CD1c-positive myeloid dendritic cell (primary cell): ENCODE measurements around the gene ELL.

ENCODE experiments used
- DNase-seq: peaks from one replicate; pipeline ENCODE4 v3.0.0-alpha.2; 2016; ENCODE audit errors: extremely low spot score

The ELL gene

DNA sequence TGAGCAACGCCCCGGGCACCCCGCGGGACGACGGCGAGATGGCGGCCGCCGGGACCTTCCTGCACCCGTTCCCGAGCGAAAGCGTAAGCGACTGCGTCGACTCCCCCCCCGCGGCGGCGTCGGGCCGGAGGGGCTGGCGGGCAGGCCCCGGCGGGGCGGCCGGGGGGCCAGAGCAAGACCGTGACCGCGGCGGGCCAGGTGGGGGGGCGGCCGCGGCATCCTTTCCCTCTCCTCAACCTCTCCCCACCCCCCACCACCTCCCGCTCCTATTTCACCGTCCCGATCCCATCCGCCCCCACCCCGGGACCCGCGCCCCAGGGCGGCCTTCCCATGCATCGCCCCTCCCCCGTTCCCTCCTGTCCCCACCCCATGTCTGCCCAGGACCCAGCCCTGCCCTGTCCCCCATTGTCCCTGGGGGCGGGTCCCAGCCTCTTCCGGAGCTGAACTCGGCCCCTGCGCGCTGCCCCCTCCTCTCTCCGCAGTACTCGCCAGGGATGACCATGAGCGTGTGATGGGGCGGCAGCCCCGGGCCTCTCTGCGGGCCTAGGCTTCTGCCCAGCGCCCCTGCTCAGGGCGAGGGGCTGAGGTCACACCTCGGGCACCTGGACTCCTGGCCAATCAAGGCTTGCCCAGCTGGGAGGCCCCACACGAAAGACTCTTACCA is 88.0 kb downstream of the ELL start:
- no peak for DNase-seq

DNA sequence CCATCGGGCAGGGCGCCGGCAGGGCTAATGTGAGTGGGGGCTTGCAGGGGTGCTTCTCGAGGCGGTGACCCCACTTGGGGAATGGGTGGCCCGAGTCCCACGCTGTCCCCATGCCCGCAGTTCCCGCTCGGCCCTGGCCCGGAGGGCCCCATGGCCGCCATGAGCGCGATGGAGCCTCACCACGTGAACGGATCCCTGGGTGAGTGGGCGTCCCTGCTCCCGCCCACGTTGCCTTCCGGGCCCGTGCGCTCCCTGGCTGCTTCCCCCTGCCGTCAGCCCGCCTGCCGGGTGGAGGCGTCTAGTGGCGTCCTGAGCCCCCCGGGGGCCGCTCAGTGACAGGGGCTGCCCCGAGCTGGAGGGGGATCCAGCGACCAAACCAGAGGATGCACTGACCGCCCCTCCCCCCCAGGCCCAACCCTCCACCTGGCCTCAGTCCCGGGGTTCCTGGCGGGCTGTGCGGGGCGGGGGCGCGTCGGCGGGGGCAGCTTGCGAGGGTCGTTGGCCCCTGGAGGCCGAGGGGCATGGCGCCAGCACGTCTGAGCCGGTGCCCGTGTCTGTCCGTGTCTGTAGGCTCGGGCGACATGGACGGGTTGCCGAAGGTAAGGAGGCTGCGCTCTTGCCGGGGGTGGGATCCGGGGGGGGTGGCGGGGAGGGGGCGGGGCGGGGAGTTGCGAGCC is 88.7 kb downstream of the ELL start:
- DNase-seq = peak; percentile 69

DNA sequence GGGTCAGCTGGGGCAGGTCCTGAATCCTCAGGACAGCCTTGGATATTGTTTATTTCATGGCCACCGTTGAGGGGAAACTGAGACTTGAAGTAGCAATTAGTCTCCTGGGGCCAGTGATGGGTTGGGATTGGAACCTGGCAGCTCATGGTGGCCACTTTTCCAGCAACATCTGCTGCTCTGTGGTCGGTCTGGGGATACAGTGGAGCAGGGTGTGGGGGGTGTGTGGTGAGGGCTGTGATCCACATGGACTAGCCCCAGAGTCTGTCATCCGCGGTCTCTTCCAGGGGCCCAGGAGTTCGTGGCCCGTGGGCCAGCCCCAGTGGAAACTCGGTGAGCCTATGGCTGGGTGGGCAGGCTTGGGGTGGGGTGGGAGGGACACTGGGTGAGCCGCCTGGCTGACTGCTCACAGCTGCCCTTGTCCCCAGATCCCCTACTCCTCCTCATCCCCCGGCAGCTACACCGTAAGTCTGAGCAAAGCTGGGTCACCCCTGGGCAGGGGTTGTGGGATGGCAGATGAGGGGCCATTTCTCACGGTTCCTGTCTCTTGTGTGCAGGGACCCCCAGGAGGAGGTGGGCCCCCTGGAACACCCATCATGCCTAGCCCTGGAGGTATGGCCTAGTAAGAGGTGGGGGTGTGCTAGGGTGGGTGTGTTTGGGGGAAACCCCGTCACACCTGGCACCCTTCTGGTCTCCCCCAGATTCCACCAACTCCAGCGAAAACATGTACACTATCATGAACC is 89.4 kb downstream of the ELL start:
- DNase-seq = no peak

GRCh38 chr19:18431351-18432197 is 90.3 kb downstream of the ELL start:
- no peak for DNase-seq

DNA sequence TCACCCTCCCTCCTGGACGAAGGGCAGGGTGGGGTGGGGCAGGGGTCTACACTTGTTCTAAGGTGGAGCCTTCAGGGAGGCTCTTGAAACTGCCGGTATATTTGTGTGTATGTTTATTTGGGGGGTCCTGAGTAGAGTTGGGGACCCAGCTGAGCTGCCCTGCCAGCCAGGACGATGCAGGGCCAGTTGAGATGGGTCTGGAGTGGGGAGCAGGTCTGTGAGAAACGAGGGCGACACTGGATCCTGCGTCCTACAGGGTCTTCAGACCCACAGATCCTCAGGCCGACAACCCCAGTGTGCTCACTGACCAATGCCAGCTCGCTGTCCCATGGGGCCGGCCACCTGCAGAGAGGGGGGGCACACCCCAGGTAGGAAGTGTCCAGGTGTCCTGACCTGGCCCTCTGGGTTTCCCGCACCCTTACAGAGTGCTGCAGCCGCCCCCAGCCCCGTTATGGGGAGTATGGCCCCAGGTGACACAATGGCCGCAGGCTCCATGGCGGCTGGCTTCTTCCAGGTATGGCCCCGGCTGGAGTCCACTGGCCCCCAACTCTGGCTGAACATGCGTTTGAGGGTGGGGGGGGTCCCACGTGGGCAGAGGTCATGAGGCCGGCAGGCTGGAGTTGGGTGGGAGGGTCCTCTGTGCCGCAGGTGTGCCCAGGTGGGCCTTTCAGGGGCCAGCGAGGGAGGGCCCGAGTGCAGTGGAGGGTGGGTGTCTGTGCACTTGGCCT is 91.3 kb downstream of the ELL start:
- DNase-seq = no peak

- DNase-seq = no peak
These were observed 92.0 kb downstream of the ELL start for GRCh38 chr19:18429717-18430416.

- DNase-seq = peak; percentile 89
These were observed 92.8 kb downstream of the ELL start for GRCh38 chr19:18428787-18429674.

GRCh38 chr19:18428173-18428786 is 93.6 kb downstream of the ELL start:
- no peak for DNase-seq

- no peak for DNase-seq
These were observed 94.1 kb downstream of the ELL start for GRCh38 chr19:18427743-18428113.

- no peak for DNase-seq
These were observed 94.7 kb downstream of the ELL start for GRCh38 chr19:18427080-18427742.

- DNase-seq = no peak
These were observed 95.5 kb downstream of the ELL start for GRCh38 chr19:18426416-18426767.

DNA sequence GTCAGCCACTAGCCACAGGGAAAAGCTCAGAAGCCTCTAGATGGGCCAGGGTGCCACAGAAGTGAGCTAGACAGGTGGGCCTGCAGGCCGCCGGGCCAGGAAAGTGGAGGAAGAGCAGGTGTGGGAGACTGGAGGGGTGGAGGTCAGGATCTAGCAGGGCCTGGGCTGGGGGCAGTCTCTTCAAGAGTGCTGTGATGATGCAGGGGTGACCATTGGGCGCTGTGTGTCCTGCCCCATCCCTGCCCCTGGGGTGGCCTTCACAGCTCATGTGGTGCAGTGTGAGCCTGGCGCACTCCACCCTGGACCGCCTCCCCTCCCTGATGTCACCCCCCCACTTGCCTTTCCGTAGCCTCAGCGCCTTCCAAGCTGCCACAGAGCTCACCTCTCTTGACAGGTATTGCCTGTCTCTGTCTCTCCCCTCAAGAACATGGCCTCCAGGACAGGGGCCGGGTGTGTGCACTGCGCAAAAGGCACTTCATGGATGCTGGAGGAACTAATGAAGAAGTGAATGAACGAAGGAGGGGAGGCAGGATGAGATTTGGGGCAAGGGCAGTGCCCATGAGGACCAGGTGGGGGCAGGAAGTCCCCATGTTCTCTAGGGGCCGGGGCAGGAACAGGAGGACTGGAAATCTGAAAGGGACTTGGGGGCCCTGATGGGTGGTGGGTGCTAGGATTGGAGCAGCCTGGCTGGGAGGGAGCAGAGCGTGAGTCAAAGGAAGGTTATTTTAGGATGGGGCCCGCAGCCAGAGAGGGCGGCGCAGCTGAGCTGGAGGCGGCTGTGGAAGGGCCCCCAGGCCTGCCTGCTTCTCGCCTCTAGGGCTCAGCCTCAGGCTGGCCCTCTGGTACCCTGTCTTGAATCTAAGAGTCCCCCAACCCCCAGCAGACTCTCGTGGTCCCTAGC is 96.1 kb downstream of the ELL start:
- no peak for DNase-seq

GRCh38 chr19:18424890-18425514 is 96.9 kb downstream of the ELL start:
- no peak for DNase-seq

DNA sequence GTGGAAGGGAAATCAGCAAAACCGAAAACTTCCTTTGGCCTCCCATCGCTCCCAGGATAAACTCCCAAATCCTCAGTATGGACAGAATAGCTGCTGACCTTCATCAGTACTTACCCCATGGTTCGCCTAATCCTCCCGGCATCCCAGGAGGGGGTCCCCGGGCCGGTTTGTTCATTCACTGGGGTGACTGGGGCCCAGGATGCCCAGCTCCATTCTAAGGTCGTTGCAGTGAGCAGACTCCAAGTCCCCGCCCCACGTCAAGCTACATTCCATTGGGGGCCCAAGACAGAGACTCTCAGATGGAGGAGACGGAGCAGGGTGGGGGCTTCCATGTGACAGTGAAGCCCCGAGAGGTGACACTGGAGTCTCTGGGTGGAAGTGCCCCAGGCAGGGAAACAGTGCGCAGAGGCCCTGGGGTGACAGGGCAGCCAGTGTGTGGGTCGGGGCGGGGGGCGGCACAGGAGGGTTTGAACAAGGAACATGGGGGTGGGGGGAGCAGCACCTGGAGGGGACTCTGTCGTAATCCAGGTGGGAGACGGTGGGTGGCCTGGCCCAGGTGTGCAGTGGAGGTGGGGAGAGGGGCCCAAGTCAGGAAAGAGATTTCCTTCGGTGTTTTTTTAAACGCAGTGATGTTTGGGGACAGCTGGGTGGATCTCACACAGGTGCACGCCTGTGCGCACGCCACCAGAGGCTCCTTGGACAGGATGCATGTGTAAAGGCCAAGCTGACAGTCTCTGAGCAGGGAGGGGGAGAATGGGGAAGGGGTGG is 97.6 kb downstream of the ELL start:
- no peak for DNase-seq

- DNase-seq = no peak
These were observed 98.4 kb downstream of the ELL start for GRCh38 chr19:18423258-18424020.
